ENCODE data around the gene TNFRSF19.

TNFRSF19 gene

DNA sequence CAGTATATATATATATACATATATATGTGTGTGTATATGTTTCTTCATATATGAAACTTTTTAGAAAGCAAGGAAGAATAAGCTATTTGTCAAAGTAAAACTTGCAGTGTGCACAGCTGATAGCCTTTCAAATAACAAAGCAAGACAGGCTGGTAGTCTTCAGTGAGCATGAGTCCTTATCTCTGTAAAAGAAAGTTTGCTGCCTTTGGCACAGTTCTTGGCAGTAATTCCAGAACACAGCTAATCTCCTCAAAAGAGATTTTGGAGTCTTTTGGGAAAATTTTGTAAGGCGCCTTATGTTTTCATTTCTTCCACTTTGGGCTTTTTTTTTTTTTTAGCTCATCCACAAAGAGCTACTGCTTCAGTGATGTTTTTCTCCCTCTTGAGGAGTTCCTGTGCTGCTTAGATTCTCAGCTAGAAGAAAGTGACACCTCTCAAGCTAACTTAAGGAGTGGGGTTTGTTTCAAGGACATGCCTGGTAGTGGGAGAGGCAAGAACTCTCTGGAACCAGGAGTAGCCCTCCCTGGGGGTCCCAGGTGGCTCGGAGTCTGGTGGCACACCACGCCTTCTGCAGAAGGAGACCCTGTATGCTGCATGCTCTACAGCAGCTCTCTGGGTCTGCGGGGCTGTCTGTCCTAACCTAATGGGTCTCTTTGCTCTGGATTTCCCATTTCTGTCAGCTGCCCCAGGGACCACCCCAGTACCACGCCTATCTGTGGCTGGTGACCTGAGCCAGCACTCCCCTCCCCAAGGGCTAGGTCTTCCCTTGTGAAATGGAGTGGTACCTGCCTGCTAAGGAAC, 58.8 kb downstream of the TNFRSF19 start:
- no peak for DNase-seq (ENCODE audit: low spot score)

DNA sequence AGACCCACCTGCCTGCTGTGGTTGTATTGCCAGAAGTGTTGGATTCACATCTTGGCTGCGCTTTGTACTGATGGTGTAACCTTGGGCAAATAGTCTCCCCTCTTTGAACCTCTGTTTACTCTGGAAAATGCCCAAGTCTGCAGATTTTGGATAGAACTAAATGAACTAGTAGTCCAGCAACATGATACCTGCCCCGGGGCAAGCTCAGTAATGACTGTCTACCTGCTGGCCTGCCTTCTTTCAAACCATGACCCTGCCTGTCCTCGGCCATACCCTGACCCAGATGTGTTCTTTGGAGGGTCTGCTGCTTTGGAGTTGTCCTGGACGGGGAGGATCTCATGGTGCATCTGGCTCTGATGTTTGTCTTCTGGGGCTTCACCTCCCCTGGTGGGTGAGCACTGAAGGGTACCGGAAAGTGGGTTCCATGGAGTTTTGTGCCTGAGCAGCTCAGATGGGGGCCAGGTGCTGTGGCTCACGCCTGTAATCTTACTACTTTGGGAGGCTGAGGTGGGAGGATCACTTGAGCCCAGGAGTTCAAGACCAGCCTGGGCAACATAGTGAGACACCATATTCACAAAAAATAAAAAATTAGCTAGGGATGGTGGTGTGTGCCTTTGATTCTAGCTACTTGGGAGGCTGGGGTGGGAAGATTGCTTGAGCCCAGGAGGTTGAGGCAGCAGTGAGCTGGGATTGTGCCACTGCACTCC, 59.5 kb downstream of the TNFRSF19 start:
- no peak for DNase-seq (ENCODE audit: low spot score)

DNA sequence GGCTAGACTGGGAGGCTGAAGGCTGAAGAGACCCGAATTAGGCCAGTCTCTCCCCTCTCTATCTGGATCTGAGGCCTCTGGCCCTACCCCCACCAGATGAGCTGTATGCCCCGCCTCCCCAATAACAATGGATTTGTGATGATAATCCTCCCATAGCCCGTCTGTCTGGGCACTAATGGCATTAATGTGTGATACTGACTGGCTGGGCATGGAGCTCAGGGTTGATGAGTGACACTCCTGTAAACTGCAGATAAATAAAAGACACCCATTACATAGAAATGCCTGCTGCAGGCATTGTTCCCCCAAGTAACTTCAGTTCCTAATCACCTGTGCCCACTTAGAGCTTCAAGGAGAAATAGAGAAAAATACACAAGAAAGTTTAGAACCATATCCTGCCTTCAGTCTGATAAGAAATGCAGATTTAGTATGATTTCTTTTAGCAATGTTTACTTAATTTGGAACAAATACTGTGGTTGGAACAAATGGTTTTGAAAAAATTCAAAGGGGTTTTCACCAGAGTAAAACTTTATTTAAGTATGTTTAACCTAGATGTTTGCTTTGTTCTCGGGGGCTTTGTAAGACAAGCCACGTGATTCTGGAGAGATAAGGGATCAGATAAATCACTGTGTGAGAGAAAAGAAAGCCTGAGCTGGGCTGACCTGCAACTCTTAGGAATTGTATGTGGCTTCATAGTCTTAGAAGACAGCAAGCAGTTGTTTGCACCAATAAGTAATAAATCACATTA, 60.3 kb downstream of the TNFRSF19 start:
- DNase-seq (ENCODE audit: low spot score) = no peak

DNA sequence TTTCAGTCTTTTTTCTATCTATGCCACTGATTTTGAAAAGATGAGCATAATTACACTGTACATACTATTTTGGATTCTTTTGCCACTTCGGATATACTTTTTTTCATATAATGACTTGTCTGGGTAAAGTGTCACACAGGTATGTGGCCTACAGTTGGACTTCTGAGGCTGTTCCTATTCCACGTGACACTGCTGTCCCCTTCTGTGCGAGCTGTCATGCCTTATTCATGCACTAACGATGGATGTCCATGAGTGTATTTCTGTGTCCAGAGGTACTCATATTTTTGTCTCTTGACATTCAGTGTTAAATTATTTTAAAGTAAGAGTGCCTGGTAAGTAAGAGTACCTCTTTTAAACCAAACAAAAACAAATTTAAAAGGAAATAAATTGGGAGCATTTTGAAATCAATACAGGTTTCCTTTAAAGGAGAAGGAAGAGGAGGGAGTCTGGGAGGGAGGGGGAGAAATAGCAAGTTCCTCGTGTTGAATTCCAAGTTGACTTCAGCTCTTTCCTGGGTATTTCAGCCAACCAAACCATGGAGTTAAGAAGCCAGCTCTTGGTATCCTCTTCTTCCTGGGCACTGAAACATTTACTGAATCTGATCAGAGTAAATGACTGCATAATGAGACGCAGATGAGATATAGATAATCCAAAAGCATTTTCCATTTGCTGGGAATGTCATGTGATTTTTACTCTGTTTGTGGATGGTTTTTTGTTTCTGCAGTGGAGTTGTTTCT, 61.3 kb downstream of the TNFRSF19 start:
- no peak for DNase-seq (ENCODE audit: low spot score)

DNA sequence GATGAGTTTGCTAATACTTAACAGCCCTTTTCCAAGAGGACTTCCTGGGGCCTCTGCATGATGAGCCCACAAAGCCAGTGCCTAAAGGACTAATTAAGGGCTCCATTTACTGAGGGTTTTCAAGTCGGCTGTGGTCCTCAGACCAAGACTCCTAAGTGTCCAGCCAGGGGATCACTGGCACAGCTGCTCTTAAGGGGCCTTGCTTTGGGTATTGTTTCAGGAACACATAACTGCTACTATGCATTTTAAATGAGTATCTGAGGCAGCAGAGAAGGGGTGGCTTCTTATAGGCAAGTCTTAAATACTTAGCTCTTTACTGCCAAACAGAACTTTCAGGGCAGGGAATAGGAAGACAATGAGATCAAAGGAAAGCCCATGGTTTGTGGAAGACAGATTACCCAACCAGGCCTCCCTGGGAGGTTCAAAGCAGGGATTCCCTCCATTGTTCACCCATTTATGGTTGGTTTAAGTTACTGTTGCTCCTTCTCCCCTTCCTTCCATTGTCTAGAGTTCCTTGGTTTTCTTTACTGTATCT, 61.9 kb downstream of the TNFRSF19 start:
- DNase-seq (ENCODE audit: low spot score) = no peak

DNA sequence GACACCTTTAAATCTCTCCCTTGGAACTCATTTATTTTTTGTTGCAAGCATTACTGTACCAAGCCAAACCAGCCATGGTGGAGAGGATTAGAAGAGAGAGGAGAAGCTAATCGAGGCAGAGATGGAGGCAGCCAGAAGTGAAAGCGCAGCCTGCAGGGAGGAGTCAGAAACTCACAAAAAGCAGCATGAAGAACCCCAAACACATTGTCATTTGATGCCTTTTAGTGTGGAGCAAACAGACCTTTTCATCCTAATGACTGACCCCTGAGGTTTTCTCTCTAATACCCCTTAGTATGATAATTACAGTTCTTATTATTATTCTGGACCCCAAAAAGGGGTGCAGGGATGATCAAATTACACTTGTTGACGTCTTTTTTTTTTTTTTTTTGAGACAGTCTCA, 62.5 kb downstream of the TNFRSF19 start:
- DNase-seq (ENCODE audit: low spot score) = no peak

DNA sequence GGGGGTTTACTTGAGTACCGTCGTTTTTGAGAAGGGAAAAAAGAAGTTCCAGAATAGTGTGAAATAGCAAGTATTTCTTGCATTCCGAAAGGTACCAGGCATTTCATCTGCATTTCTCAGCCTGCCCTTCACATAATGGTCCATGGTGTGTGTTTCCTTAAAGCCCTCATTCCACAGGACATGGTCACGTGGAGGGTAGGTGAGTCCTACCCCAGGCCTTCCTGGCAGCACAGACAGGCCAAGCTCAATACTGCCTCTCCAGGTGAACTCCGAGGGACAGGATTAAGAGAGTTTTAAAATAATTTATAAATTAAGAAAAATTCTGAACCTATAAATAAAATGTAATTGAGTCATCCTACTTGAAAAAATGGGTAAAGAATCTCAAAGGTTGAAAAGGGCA, 64.7 kb downstream of the TNFRSF19 start:
- DNase-seq (ENCODE audit: low spot score) = no peak

DNA sequence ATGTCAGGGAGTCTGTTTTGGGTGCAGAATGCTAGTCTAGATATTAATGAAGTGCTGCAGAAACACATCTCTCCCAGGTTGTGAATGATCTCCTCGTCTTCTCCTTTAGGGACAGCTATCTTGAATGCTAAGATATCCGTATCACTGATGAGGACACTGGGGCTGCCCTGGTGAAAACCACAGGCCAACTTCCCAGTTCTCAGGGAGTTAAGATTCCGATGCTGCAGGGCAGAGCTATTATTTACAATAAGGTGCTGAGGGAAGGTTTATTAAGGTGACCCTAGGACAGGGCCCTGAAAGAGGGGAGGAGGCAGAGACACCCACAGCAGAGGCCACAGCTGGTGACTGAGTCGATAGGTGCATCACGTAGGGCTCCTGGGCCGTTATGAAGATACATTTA, 66.1 kb downstream of the TNFRSF19 start:
- no peak for DNase-seq (ENCODE audit: low spot score)

DNA sequence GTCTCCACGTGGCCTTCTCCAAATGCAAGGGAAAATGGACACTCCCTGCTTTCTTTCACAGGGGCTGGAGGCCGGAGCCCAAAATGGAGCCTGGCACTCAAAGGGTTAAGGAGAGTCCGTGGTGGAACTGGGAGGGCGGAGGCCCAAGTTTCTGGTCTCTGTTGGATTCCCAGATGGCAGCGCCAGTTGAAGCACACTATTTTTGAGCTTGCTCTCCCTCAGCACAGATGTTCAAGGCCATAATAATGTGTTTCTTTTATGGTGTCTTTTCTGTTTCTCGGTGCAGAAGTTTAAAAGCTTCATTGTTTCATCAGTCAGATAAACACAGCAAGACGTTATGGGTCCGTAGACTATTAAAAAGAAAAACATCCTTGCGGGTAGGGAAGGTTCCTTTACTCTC, 67.6 kb downstream of the TNFRSF19 start:
- DNase-seq (ENCODE audit: low spot score) = peak; percentile 39

DNA sequence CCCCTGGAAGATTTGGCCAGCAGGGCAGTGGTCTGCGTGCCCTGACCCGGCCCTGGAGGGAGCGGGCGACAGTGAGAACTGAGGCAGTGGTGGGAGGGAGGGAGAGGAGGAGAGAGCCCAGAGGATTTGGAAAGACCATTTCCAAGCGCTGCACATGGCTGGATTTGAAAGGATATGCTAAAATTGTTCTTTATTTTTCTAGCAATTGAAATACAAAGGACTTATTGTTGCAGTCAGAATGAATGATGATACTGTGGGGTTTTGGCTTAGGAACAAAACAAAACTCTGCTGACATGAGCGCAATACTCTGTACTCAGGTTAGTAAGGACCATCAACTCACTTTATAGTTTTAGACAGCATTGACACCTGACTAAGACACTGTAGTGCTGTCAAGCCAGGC, 69.5 kb downstream of the TNFRSF19 start:
- DNase-seq (ENCODE audit: low spot score) = no peak

DNA sequence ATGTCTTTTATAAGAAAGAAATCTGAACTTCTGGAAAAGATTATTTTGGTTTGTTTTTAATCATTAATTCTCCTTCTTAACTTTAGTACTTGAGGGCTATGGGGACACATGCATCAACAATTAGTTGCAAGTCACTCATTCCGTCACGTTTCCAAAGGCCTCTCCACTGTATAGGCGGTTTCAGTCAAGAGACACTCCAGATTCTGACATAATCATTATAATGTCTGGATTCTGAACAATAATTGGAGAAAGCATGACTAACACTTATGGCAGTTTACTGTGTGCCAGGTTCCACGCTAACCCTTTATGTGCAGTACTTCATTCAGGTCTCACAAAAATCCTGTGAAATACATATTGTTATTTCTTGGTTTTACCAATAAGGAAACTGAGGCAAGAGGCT, 71.9 kb downstream of the TNFRSF19 start:
- DNase-seq (ENCODE audit: low spot score) = peak; percentile 34

DNA sequence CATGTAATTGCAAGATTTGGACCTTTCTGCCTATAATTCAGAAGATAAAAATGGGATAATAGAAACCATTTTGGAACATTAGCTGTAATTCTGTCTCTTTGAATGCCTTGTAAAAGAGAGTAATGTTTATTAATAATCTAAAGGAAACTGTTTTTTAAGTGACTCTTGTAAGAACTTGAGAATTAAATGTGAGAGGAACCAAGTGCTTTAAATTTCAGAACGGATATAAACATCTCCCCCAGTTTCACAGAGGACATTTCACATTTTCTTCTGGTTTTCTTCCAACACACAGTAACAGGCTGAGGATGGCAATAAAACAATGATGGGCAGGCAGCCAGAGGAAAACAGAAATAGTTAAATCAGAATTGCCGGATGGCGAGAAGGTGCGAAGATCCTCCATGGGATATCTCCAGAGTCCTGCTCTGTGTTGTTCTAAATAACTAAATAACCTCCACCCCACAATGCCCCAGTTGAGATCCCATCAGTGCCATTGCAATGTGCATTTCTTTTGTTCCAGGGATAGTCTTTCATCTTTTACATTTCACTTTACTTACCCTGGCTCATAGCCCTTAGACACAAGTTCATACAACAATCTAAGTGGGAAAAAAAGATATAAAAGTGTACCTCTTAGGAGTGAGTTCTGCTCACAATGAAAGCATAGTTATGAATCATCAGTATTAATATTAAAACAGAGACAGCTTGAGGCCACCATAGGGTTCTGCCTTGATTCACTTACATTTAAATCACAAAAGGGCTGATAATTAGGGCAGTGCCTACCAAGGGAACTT, 73.3 kb downstream of the TNFRSF19 start:
- DNase-seq (ENCODE audit: low spot score) = no peak

DNA sequence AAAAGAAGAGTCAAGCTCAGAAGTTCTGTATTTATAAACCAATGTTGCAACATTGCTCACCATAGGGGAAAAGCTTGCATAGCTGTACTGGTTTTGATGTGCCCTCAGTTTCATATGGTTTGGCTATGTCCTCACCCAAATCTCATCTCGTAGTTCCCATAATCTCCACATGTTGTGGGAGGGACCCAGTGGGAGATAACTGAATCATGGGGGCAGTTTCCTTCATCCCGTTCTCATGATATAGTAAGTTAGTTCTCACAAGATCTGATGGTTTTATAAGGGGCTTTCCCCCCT, 73.9 kb downstream of the TNFRSF19 start:
- no peak for DNase-seq (ENCODE audit: low spot score)

DNA sequence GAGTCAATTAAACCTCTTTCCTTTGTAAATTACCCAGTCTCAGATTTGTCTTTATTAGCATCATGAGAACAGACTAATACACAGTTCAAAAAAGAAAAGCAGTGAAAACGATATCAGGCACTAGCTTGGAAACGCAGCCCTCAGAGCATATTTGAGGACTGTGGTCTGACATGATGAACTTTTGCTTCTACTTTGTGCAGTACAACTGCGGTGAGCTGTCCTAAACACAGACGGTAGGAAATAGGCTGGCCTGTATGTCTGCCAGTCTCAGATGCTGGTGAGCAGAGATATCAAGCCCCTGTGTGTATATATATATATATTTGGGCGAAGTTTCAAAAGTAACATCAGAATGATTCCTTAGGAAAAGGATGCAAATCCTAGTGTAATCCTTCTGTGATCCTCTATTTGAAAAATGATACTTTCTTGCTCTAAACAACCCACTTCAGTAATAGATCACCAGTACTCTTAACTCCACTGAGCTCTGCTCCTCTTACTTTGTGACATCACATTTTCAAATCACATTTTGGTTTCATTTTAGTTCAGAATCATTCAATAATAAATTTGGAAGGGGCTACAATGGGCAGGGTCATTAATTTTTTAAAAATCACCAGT, 74.4 kb downstream of the TNFRSF19 start:
- no peak for DNase-seq (ENCODE audit: low spot score)

DNA sequence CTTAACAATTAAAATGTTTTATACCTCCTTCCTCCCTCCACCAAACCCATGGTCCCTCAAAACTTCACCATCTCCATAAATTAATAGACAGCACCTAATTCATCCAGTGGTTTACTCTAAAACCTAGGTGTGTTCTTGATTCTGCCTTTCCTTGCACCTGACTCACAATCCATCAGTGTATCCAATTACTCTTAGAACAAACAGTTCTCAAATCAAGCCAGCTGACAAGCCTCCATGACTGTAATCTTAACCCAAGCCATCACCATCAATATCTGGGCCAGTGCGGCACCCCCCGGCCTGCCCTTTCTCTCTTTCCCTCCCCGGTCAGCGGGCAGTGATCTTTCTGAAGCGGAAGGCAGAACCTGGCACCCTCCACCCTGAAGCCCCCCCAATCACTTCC, 75.6 kb downstream of the TNFRSF19 start:
- no peak for DNase-seq (ENCODE audit: low spot score)

DNA sequence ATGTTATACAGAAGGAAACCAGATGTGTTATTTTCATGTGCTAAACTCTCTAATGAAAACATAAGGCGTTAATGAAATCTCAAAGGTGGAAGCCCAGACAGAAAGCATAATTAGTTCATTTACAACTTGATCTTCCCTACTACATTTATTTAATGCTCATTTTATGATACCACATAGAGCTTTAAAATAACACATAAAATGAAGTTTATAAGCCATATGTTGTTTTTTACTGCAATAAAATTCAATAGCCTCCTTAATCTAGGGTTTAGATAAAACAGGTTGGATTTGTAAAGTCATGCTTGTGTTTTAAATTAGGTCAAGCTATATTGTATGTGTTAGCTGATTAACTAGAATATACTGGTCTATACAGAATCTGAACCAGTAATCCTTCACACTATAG, 81.2 kb downstream of the TNFRSF19 start:
- DNase-seq (ENCODE audit: low spot score) = no peak

DNA sequence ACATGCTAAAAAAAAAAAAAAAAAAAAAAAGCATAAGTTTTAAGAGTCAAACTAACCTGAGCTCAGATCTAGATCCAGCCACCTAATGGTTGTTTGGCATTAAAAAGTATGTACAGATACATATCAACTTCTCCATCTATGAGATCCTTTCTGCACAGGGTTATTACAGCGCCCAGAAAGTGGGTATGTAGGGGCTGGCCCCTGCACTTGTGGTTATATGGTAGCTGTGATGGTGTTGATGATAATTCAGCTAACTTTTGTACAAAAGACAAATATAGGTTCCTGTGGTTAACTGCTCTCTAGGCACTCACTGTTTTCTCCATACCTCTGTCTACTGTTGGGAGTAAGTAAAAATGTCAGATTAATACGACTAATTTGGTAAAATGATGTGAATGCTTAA, 81.7 kb downstream of the TNFRSF19 start:
- no peak for DNase-seq (ENCODE audit: low spot score)

DNA sequence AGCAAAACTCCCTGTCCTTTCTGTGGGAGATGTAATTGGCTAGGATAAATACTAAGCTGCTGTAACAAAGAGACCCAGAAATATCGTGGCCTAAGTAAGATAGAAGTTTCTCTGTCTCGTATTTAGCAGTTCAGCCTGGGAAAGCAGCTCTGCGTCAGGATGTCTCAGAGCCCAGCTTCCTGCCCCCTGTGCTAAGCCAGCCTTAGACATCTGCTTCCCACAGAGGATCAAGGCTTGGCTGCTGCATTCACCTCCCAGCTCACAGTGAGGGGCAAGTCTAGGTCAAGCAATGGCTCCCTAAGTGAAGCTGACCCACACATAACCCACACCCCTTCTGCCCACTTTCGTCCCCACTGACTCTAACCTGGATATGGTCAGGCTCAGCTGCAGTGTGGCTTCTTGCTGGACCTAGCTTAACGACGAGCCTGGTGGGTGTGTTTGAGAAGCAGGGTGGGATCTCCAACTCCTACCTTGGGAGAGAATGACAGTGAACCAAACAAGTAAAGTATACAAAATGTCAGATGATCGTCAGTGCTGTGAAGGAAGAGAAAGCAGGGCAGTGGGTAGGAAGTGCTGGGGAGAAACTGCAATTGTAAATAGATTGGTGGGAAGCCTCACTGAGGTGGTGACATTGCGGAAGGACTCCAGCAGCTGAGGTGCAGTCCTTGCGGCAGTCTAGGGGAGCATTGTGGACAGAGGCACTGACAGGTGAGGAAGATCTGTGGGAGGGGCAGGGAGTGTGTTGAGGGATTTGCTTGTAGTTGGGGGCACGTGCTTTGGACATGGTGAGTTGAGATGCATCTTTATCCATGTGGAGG, 82.9 kb downstream of the TNFRSF19 start:
- peak; percentile 27 for DNase-seq (ENCODE audit: low spot score)

DNA sequence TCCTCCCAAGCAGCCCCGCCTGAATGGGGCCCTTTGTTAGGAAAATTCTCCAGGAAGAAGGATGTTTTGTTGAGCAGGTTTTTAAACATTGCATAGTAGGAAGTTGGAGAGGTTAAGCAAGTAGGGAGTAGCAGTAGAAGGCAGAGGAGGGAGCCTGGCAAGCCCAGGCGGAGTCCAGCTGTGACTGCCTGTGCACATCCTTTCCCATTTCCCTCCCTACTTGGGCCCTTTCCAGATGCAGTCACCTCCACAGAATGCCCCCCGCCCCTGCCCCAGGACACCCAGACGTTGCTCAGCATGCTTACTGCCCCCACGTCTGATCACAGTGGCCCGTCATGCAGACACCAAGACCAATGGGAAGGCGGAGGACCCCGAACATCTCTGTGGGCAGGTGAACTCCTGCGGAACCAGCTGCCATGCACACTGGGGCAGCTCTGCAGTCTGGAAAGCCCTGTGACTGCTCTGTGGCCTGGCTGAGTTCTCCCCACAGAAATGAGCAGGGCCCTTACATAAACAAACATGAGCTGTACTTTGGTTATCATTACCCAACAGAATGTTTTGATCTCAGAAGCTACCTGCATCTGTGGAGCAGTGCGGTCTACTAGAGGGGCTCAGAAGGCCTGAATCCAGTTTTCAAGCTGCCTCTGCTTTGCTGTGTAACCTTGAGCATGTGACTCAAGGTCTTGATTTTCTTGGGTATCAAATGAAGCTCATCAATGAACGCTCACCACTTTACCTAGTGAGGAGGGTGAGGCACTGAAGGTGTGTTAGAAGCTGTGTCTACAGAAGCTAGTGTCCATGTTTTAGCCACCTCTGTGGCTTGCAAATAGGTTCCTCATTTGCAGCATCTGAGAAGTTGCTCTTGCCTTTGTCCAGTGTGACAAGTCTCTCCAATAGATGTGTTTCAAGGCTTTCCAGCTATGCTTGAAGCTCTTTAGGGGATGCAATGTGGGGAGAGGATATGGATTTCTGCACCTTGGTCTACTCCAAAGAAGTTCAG, 84.2 kb downstream of the TNFRSF19 start:
- no peak for DNase-seq (ENCODE audit: low spot score)
